Lung (tissue), 12 donors: ENCODE results near the gene PLCH1. TPM values are rescaled to one million over a fixed set of nuclear protein-coding genes. Genes with fewer than 3 reads are reported as not detected.
A peak's percentile ranks its signal among the peaks of the same experiment; 100 is the strongest.

Experiments used
- ATAC-seq: fragments of 200-7000 bp; cut with Tn5 transposase; one replicate; pipeline ENCODE4 v1.9.1; 2020; ENCODE audit warnings: moderate number of reproducible peaks; ENCODE audit not compliant: insufficient read depth, low FRiP score
- DNase-seq, 3 donors: peaks; one replicate each; pipeline ENCODE4 v3.0.0-alpha.2; 2013 to 2017
- H3K27ac ChIP-seq, 2 donors: one replicate each; pipeline ENCODE4 v1.5.1; 2013; ENCODE audit warnings: mild to moderate bottlenecking in 2 of 2, moderate library complexity in 2 of 2, control low read depth in 1 of 2, inconsistent platforms in 1 of 2, low read depth in 1 of 2, low read length in 1 of 2
- H3K27me3 ChIP-seq, 3 donors: one replicate each; pipeline ENCODE4 v1.5.1; 2013; ENCODE audit warnings: low read length in 2 of 3; ENCODE audit not compliant: control insufficient read depth in 3 of 3, insufficient read depth in 3 of 3
- H3K36me3 ChIP-seq, 4 donors: one replicate each; pipeline ENCODE4 v1.5.1; 2013; ENCODE audit warnings: low read length in 4 of 4, mild to moderate bottlenecking in 1 of 4, moderate library complexity in 1 of 4; ENCODE audit not compliant: control insufficient read depth in 4 of 4, insufficient read depth in 4 of 4
- H3K4me1 ChIP-seq, 5 donors: one replicate each; pipeline ENCODE4 v1.5.1; 2013; ENCODE audit warnings: low read length in 5 of 5, mild to moderate bottlenecking in 2 of 5, moderate library complexity in 1 of 5; ENCODE audit not compliant: control insufficient read depth in 5 of 5, insufficient read depth in 5 of 5
- H3K4me3 ChIP-seq: one replicate; pipeline ENCODE4 v1.5.1; 2013; ENCODE audit warnings: mild to moderate bottlenecking, control low read depth, moderate library complexity
- H3K9ac ChIP-seq, 2 donors: one replicate each; pipeline ENCODE4 v1.5.1; 2013; ENCODE audit warnings: low read length in 2 of 2, control low read depth in 1 of 2; ENCODE audit not compliant: insufficient read depth in 1 of 2
- H3K9me3 ChIP-seq, 4 donors: one replicate each; pipeline ENCODE4 v1.5.1; 2013; ENCODE audit warnings: low read length in 3 of 4, mild to moderate bottlenecking in 1 of 4, moderate library complexity in 1 of 4; ENCODE audit not compliant: control insufficient read depth in 4 of 4, insufficient read depth in 3 of 4
- CTCF ChIP-seq: IDR thresholded peaks from 2 replicates; pipeline ENCODE4 v1.5.1; 2012; ENCODE audit warnings: mild to moderate bottlenecking; ENCODE audit errors: control extremely low read depth, extremely low read depth
- WGBS, 2 donors: extraction: QIAGEN DNeasy Blood & Tissue Kit; methylation state at CpG; one replicate each; pipeline ENCODE4 v1.1.7; 2013; 5-methylcytosine and 5-hydroxymethylcytosine counted together
- polyA plus RNA-seq, 2 donors: library from polyadenylated mRNA; stranded (reverse); fragments of 200-250 nt; gene quantifications; one replicate each; pipeline ENCODE4 v1.2.1, GENCODE V29; 2013
- total RNA-seq, 2 donors: library from RNA; depleted of rRNA in 1 of 2; stranded (reverse); fragments of >200 nt in 1 of 2; gene quantifications; one replicate each; pipeline ENCODE4 v1.2.1, GENCODE V29; 2014 to 2021
- donor health status: control.
- donor health status: control.
- donor health status: Bipolar disorder and iron deficiency.
- donor health status: healthy.
- donor health status: DM: yes; HTN: yes; CAD: no.

PLCH1 gene
- total and polyA plus RNA-seq, 4 donors, result 2.5 to 22.8 (median 9.1) TPM

- no peaks in the 10 kb centered on the region for H3K36me3 ChIP-seq
- DNase-seq (peak in 2 of 3 donors; percentile 34 to 46), ATAC-seq (no peak)
- H3K27me3 ChIP-seq, result no peaks in the 10 kb centered on the region
- H3K4me1 ChIP-seq, result peaks cover 0 to 23% (median 0%) of the 10 kb centered on the region in 5 donors
- WGBS, 2 donors, result 71 to 81% methylated on average over 4 of the region's 4 CpGs
- no peak for TF ChIP-seq CTCF
- H3K9ac ChIP-seq, result no peak overlapping the region
- H3K27ac ChIP-seq, result no peak overlapping the region
- H3K4me3 ChIP-seq, result no peak overlapping the region
- H3K9me3 ChIP-seq, result no peaks in the 10 kb centered on the region
Measured at GRCh38 chr3:155385896-155386625, 358.8 kb downstream of the PLCH1 start.

- peak; percentile 29 for TF ChIP-seq CTCF
- peak; percentile 60 for ATAC-seq
- no peak overlapping the region for H3K27ac ChIP-seq
- no peak overlapping the region for H3K9ac ChIP-seq
- DNase-seq, result peak; percentile 57 to 76 (median 68)
- peaks cover 0 to 22% (median 0%) of the 10 kb centered on the region in 5 donors for H3K4me1 ChIP-seq
- no peaks in the 10 kb centered on the region for H3K9me3 ChIP-seq
- H3K36me3 ChIP-seq, result no peaks in the 10 kb centered on the region
- WGBS, 2 donors, result 44 to 63% methylated on average over 6 of the region's 6 CpGs
- no peaks in the 10 kb centered on the region for H3K27me3 ChIP-seq
- H3K4me3 ChIP-seq, result no peak overlapping the region
Measured at GRCh38 chr3:155382396-155383042, 362.4 kb downstream of the PLCH1 start.

- no peak overlapping the region for H3K9ac ChIP-seq
- no peak overlapping the region for H3K4me3 ChIP-seq
- H3K27me3 ChIP-seq, result no peaks in the 10 kb centered on the region
- ATAC-seq (no peak), DNase-seq (no peak)
- WGBS, 2 donors, result 61 to 90% methylated on average over 1 of the region's 1 CpG
- no peaks in the 10 kb centered on the region for H3K4me1 ChIP-seq
- no peak for TF ChIP-seq CTCF
- no peaks in the 10 kb centered on the region for H3K36me3 ChIP-seq
- no peaks in the 10 kb centered on the region for H3K9me3 ChIP-seq
- no peak overlapping the region for H3K27ac ChIP-seq
Measured at GRCh38 chr3:155377847-155378246, 367.0 kb downstream of the PLCH1 start.
